DND-41 (cell line): Measurements from ENCODE around the gene MYH11.

Source experiments
- ATAC-seq: fragments of 200-7000 bp; cut with Tn5 transposase; 3 replicates; pipeline ENCODE4 v1.9.1; 2021; ENCODE audit warnings: low read depth; ENCODE audit not compliant: insufficient read depth
- DNase-seq: peaks from one replicate; pipeline ENCODE4 v3.0.0-alpha.2; 2020
- H2AFZ ChIP-seq: 2 replicates; pipeline ENCODE4 v1.6.0; 2012; ENCODE audit warnings: low read depth, low read length
- H3K27ac ChIP-seq: 2 replicates; pipeline ENCODE4 v1.5.1; 2012; ENCODE audit warnings: low read length, inconsistent platforms
- H3K27me3 ChIP-seq: fragments of 200-600 bp; sonication (generic); 2 replicates; pipeline ENCODE4 v1.6.0; 2012; ENCODE audit warnings: low read length, mild to moderate bottlenecking, inconsistent platforms; ENCODE audit not compliant: insufficient read depth, poor library complexity
- H3K36me3 ChIP-seq: 2 replicates; pipeline ENCODE4 v1.5.1; 2012; ENCODE audit warnings: low read length, inconsistent platforms; ENCODE audit not compliant: insufficient read depth
- H3K4me1 ChIP-seq: 2 replicates; pipeline ENCODE4 v1.5.1; 2012; ENCODE audit warnings: mild to moderate bottlenecking, low read length; ENCODE audit not compliant: insufficient read depth
- H3K4me2 ChIP-seq: 2 replicates; pipeline ENCODE4 v1.6.0; 2012; ENCODE audit warnings: mild to moderate bottlenecking, moderate library complexity, low read length, inconsistent platforms; ENCODE audit not compliant: insufficient read depth
- H3K4me3 ChIP-seq, 2 experiments: fragments of 200-600 bp in 1 of 2; shearing (Covaris generic) in 1 of 2; 2 replicates each; pipeline ENCODE4 v1.5.1; 2012 to 2016; ENCODE audit warnings: inconsistent platforms in 2 of 2, low read length in 2 of 2, mild to moderate bottlenecking in 2 of 2, low read depth in 1 of 2, moderate library complexity in 1 of 2
- H3K79me2 ChIP-seq: 2 replicates; pipeline ENCODE4 v1.6.0; 2012; ENCODE audit warnings: low read length, inconsistent platforms; ENCODE audit not compliant: insufficient read depth
- H3K9ac ChIP-seq: 2 replicates; pipeline ENCODE4 v1.6.0; 2012; ENCODE audit warnings: low read depth, mild to moderate bottlenecking, inconsistent platforms, low read length, moderate library complexity
- H3K9me3 ChIP-seq: 2 replicates; pipeline ENCODE4 v1.5.1; 2012; ENCODE audit warnings: low read length, moderate library complexity, mild to moderate bottlenecking, inconsistent platforms; ENCODE audit not compliant: insufficient read depth, severe bottlenecking
- H4K20me1 ChIP-seq: 2 replicates; pipeline ENCODE4 v1.6.0; 2012; ENCODE audit warnings: low read length; ENCODE audit not compliant: insufficient read depth
- CTCF ChIP-seq: IDR thresholded peaks from 2 replicates; pipeline ENCODE4 v1.5.1; 2012; ENCODE audit warnings: borderline replicate concordance, low read length, moderate library complexity, mild to moderate bottlenecking; ENCODE audit not compliant: poor library complexity, severe bottlenecking; ENCODE audit errors: extremely low read depth
- EZH2 ChIP-seq: IDR thresholded peaks from 3 replicates; pipeline ENCODE4 v1.6.1; 2012; ENCODE audit warnings: borderline replicate concordance, low read depth, mild to moderate bottlenecking, moderate library complexity, low read length, inconsistent platforms; ENCODE audit not compliant: severe bottlenecking

The MYH11 gene

DNA sequence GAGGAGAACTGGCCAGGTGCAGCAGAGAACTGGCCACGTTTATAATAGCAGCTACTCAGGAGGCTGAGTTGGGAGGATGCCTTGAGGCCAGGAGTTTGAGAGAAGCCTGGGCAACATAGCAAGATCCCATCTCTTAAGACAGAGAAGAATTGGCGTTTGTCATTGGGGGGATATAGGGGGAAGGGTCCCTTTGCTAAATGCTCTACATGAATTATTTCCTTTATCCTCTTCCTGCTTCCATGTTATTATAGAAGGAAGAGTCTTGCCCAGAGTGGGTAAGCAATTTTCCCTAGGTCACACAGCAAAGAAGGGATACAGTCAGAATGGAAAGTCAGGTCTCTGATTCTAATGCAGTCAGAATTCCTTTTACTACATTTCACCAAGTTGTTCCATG, 68.0 kb downstream of the MYH11 start:
- Histone ChIP-seq H2AFZ (no peak overlapping the region), H3K9ac (no peak overlapping the region), H3K4me2 (no peak overlapping the region), H3K27me3 (peaks cover 3% of the 10 kb centered on the region), H3K79me2 (no peaks in the 10 kb centered on the region), H3K4me1 (no peaks in the 10 kb centered on the region), H3K36me3 (no peaks in the 10 kb centered on the region), H3K27ac (no peak overlapping the region), H3K4me3 (no peak overlapping the region), H3K9me3 (no peaks in the 10 kb centered on the region), H4K20me1 (no peaks in the 10 kb centered on the region)
- no peak for ATAC-seq
- no peak for TF ChIP-seq EZH2
- DNase-seq: no peak

DNA sequence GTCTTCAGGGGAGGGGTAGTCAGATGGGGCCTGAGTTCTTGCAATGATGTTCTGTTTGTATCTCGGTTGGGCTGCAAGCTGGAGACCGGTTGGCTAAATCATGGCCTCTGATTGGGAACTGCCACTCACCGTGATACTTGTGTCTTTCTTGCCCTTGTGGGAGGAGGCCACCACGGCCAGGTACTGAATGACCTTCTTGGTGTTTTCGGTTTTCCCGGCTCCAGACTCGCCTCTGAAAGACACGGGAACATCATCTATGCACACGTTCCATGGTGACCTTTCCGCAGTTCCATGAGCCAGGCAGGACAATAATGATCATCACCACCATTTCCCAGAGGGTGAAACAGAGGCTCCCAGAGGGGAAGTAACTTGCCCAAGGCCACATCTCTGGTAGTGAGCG, 70.3 kb downstream of the MYH11 start:
- no peak overlapping the region for H3K4me2 ChIP-seq
- no peak overlapping the region for H2AFZ ChIP-seq
- H3K27ac ChIP-seq: no peak overlapping the region
- no peak overlapping the region for H3K9ac ChIP-seq
- ATAC-seq: no peak
- no peaks in the 10 kb centered on the region for H3K36me3 ChIP-seq
- H3K4me1 ChIP-seq: no peaks in the 10 kb centered on the region
- no peak for DNase-seq
- TF ChIP-seq EZH2 (no peak), CTCF (no peak)
- H3K27me3 ChIP-seq: peaks cover 3% of the 10 kb centered on the region
- no peaks in the 10 kb centered on the region for H3K79me2 ChIP-seq
- H4K20me1 ChIP-seq: no peaks in the 10 kb centered on the region
- H3K4me3 ChIP-seq: no peak overlapping the region
- H3K9me3 ChIP-seq: no peaks in the 10 kb centered on the region

GRCh38 chr16:15785386-15786059, 71.3 kb downstream of the MYH11 start:
- DNase-seq (no peak), ATAC-seq (no peak)
- Histone ChIP-seq H3K9ac (no peak overlapping the region), H3K36me3 (no peaks in the 10 kb centered on the region), H2AFZ (no peak overlapping the region), H3K4me1 (no peaks in the 10 kb centered on the region), H3K4me2 (no peak overlapping the region), H4K20me1 (no peaks in the 10 kb centered on the region), H3K9me3 (no peaks in the 10 kb centered on the region), H3K27ac (no peak overlapping the region), H3K4me3 (no peak overlapping the region), H3K79me2 (no peaks in the 10 kb centered on the region), H3K27me3 (peaks cover 3% of the 10 kb centered on the region)
- TF ChIP-seq CTCF (no peak), EZH2 (no peak)

DNA sequence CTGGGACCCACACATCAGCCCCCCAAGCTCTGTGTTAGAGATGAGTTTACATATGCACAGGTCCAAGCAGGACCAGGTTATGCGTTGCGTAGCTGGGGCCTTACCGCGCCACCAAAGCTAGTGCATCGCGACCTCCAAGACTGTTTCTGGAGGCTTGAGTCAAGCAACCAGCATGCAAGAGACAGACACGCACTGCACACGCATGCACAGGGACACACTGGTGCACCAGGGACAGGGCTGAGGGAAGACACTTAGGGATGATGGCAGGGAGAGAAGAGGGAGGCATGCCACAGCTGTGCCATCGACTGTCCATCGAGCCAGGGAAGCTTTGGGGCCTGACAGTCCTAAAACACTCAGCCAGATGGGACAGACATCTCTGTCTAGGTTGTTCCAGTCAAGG, 72.8 kb downstream of the MYH11 start:
- H3K27me3 ChIP-seq: peaks cover 3% of the 10 kb centered on the region
- ATAC-seq (no peak), DNase-seq (no peak)
- TF ChIP-seq EZH2 (no peak), CTCF (no peak)
- no peak overlapping the region for H2AFZ ChIP-seq
- no peak overlapping the region for H3K27ac ChIP-seq
- H3K79me2 ChIP-seq: no peaks in the 10 kb centered on the region
- no peak overlapping the region for H3K9ac ChIP-seq
- H3K36me3 ChIP-seq: no peaks in the 10 kb centered on the region
- H3K4me3 ChIP-seq: no peak overlapping the region
- H4K20me1 ChIP-seq: no peaks in the 10 kb centered on the region
- H3K4me1 ChIP-seq: no peaks in the 10 kb centered on the region
- no peaks in the 10 kb centered on the region for H3K9me3 ChIP-seq
- no peak overlapping the region for H3K4me2 ChIP-seq
